HepG2 (cell line): ENCODE measurements around the gene FGF7. TPM values are rescaled to one million over a fixed set of nuclear protein-coding genes. Genes with fewer than 3 reads are reported as not detected.

ENCODE experiments used
- ATAC-seq: fragments of 200-7000 bp; cut with Tn5 transposase; 3 replicates; pipeline ENCODE4 v1.9.1; 2020; ENCODE audit warnings: mild to moderate bottlenecking, moderate library complexity
- BruUV-seq: library from RNA; stranded (reverse); fragments of 400-500 nt; replicated peaks from 2 replicates; lab custom pipeline; 2021; lab: Mats Ljungman, UMichigan
- CTCF ChIA-PET: fragments of 300-600 bp; formaldehyde crosslinking; extraction: SDS; loops from one replicate; lab custom pipeline; 2021; ENCODE audit warnings: low total read pairs, inconsistent platforms, low intra/inter-chr PET ratio; lab: Yijun Ruan, JAX
- POLR2A ChIA-PET: fragments of 350-600 bp; sonication (Branson Sonifier 250); formaldehyde crosslinking; loops from one replicate; lab custom pipeline; 2020; ENCODE audit warnings: antibody characterized with exemption, inconsistent platforms; lab: Yijun Ruan, JAX
- DNase-seq: peaks from one replicate; pipeline ENCODE4 v3.0.0-alpha.2; 2015; ENCODE audit warnings: low spot score
- FAIRE-seq: peaks from 3 replicates; lab custom pipeline; 2011; peaks lifted over from hg19 to GRCh38; lab: Jason Lieb, UNC
- H2AFZ ChIP-seq: one replicate; pipeline ENCODE4 v1.6.1; 2011; ENCODE audit warnings: low read length, inconsistent platforms
- H3K27ac ChIP-seq: fragments of 300-600 bp; 3 replicates; pipeline ENCODE4 v1.8.0; 2011; ENCODE audit warnings: mixed run types, mild to moderate bottlenecking, mixed read lengths, low read length, inconsistent platforms; ENCODE audit not compliant: insufficient read depth; ENCODE audit errors: extremely low read length
- H3K27me3 ChIP-seq, 2 experiments: fragments of 200-600 bp in 1 of 2; 2 replicates in 1 of 2; 3 replicates in 1 of 2; pipeline versions ENCODE4 v1.6.0 to v1.8.0; 2011; ENCODE audit warnings: low read length in 2 of 2, mild to moderate bottlenecking in 2 of 2, moderate library complexity in 2 of 2, inconsistent platforms in 1 of 2; ENCODE audit not compliant: insufficient read depth in 2 of 2, control insufficient read depth in 1 of 2
- H3K36me3 ChIP-seq, 2 experiments: fragments of 200-600 bp in 1 of 2; replicated peaks in 1 of 2; 2 replicates in 1 of 2; 3 replicates in 1 of 2; pipeline versions ENCODE4 v1.5.1 to v1.8.0; 2011; ENCODE audit warnings: low read length in 2 of 2, inconsistent platforms in 1 of 2; ENCODE audit not compliant: insufficient read depth in 2 of 2, control insufficient read depth in 1 of 2
- H3K4me1 ChIP-seq: 2 replicates; pipeline ENCODE4 v1.5.1; 2012; ENCODE audit warnings: low read length, inconsistent platforms; ENCODE audit not compliant: insufficient read depth
- H3K4me2 ChIP-seq: 2 replicates; pipeline ENCODE4 v1.6.0; 2011; ENCODE audit warnings: low read depth, low read length, inconsistent platforms
- H3K4me3 ChIP-seq, 3 experiments: fragments of 200-600 bp in 1 of 3; sonication (generic), shearing (Covaris generic) in 1 of 3; replicated peaks in 1 of 3; 2 replicates each; pipeline ENCODE4 v1.5.1; 2011 to 2016; ENCODE audit warnings: low read length in 3 of 3, inconsistent platforms in 2 of 3, low read depth in 2 of 3, mild to moderate bottlenecking in 2 of 3, control low read depth in 1 of 3, mixed read lengths in 1 of 3; ENCODE audit not compliant: insufficient read depth in 1 of 3
- H3K79me2 ChIP-seq: one replicate; pipeline ENCODE4 v1.6.1; 2011; ENCODE audit warnings: low read length, inconsistent platforms; ENCODE audit not compliant: insufficient read depth
- H3K9ac ChIP-seq: 2 replicates; pipeline ENCODE4 v1.6.0; 2011; ENCODE audit warnings: mild to moderate bottlenecking, low read depth, low read length, inconsistent platforms; ENCODE audit not compliant: insufficient read depth
- H3K9me3 ChIP-seq: 2 replicates; pipeline ENCODE4 v1.5.1; 2012; ENCODE audit warnings: mild to moderate bottlenecking, low read length
- H4K20me1 ChIP-seq: 2 replicates; pipeline ENCODE4 v1.6.0; 2011; ENCODE audit warnings: inconsistent platforms, mild to moderate bottlenecking, low read length, moderate library complexity; ENCODE audit not compliant: insufficient read depth
- BRCA1 ChIP-seq: sonication (generic); formaldehyde crosslinking; IDR thresholded peaks from 2 replicates; pipeline ENCODE4 v1.4.0; 2020; ENCODE audit warnings: missing genetic modification reagents
- KIAA2018 ChIP-seq: sonication (generic); formaldehyde crosslinking; IDR thresholded peaks from 2 replicates; pipeline ENCODE4 v1.5.0; 2020; ENCODE audit warnings: mild to moderate bottlenecking, missing genetic modification reagents, borderline replicate concordance
- MAFF ChIP-seq: IDR thresholded peaks from 2 replicates; pipeline ENCODE4 v1.6.1; 2011; ENCODE audit warnings: low read depth, low read length, improper control_type of control experiment
- MAFK ChIP-seq, 2 experiments: IDR thresholded peaks in 1 of 2; conservative IDR thresholded peaks in 1 of 2; 2 replicates each; pipeline ENCODE4 v1.6.1; 2011; ENCODE audit warnings: improper control_type of control experiment in 2 of 2, low read length in 2 of 2
- MTA3 ChIP-seq: sonication (generic); formaldehyde crosslinking; IDR thresholded peaks from 2 replicates; pipeline ENCODE4 v1.4.0; 2020; ENCODE audit warnings: missing genetic modification reagents
- PLRG1 ChIP-seq: fragments of 450-650 bp; conservative IDR thresholded peaks from 2 replicates; pipeline ENCODE4 v1.6.1; 2016
- PTBP1 ChIP-seq: fragments of 200-400 bp; formaldehyde crosslinking; IDR thresholded peaks from 2 replicates; pipeline ENCODE4 v1.6.1; 2018; ENCODE audit warnings: low read length, low read depth; ENCODE audit not compliant: poor library complexity, severe bottlenecking
- RCOR2 ChIP-seq: IDR thresholded peaks from 2 replicates; pipeline ENCODE4 v1.6.1; 2016; ENCODE audit warnings: missing biosample characterization, missing genetic modification reagents
- RXRA ChIP-seq: sonication (generic); formaldehyde crosslinking; IDR thresholded peaks from 2 replicates; pipeline ENCODE4 v1.5.1; 2020; ENCODE audit warnings: missing genetic modification reagents
- RXRB ChIP-seq: IDR thresholded peaks from 2 replicates; pipeline ENCODE4 v1.6.1; 2016; ENCODE audit warnings: borderline replicate concordance, missing genetic modification reagents, missing compliant biosample characterization
- ZNF263 ChIP-seq: sonication (generic); formaldehyde crosslinking; IDR thresholded peaks from 2 replicates; pipeline ENCODE4 v1.4.0; 2020; ENCODE audit warnings: missing genetic modification reagents
- ZNF30 ChIP-seq: sonication (generic); formaldehyde crosslinking; IDR thresholded peaks from 2 replicates; pipeline ENCODE4 v1.5.0; 2020; ENCODE audit warnings: mild to moderate bottlenecking, missing genetic modification reagents
- ZNF878 ChIP-seq: sonication (generic); formaldehyde crosslinking; IDR thresholded peaks from 2 replicates; pipeline ENCODE4 v1.8.1; 2023; ENCODE audit warnings: mild to moderate bottlenecking, missing genetic modification reagents, moderate library complexity
- WGBS: methylation state at CpG from one replicate; pipeline ENCODE4 v1.1.6; 2017; ENCODE audit warnings: low lambda C conversion rate; 5-methylcytosine and 5-hydroxymethylcytosine counted together
- in situ Hi-C: cut with HindIII; loops from 2 replicates; pipeline ENCODE4 v1.10.0; 2017; ENCODE audit warnings: low pct_unique_long_range_greater_than_20kb; ENCODE audit not compliant: extremely low pct_ligation_motif_present
- intact Hi-C: fragments of 100-400 bp; cut with micrococcal nuclease; formaldehyde crosslinking; loops from one replicate; pipeline ENCODE4 v1.10.0; 2022; ENCODE audit not compliant: unreplicated experiment
- polyA plus RNA-seq, 8 experiments: library from polyadenylated mRNA; depleted of rRNA in 3 of 8; stranded (reverse) in 7 of 8; unstranded in 1 of 8; fragments of >200 nt; fragmentation: Illumina TruSeq in 4 of 8; extraction: Trizol in 4 of 8; gene quantifications; 2 replicates each; pipeline versions ENCODE4 v1.2.1 to v1.2.3, GENCODE V29; 2011 to 2016; ENCODE audit warnings: low read depth in 4 of 8, missing spikeins in 1 of 8, mixed read lengths in 1 of 8; ENCODE audit not compliant: insufficient read depth in 1 of 8
- total RNA-seq, 5 experiments: library from RNA; depleted of rRNA; stranded (reverse); fragments of >200 nt; fragmentation: Illumina TruSeq; extraction: Trizol; gene quantifications; 2 replicates each; pipeline ENCODE4 v1.2.3, GENCODE V29; 2016; ENCODE audit warnings: low read depth in 1 of 5

The FGF7 gene
- total and polyA plus RNA-seq, 2 of the 13 experiments (the other 11 are each of a cell fraction or from before 2014, with no cell fraction given), result not detected

- ChIA-PET POLR2A (no interaction called here), CTCF (no interaction called here)
- Histone ChIP-seq H3K4me2 (no peak overlapping the region), H4K20me1 (no peaks in the 10 kb centered on the region), H3K9ac (no peak overlapping the region), H3K4me1 (no peaks in the 10 kb centered on the region), H3K9me3 (no peaks in the 10 kb centered on the region), H3K4me3 (no peak overlapping the region), H3K79me2 (no peaks in the 10 kb centered on the region), H3K36me3 (no peaks in the 10 kb centered on the region), H3K27me3 (no peaks in the 10 kb centered on the region), H2AFZ (no peak overlapping the region), H3K27ac (no peak overlapping the region)
- no peak for DNase-seq
- 0% methylated on average over 1 of the region's 1 CpG for WGBS
- intact Hi-C loops, result no loop called here
- no peak for TF ChIP-seq MTA3
- TF ChIP-seq RXRA (CRISPR knock-in tag), result no peak
- 0 out of 2 replicates have a peak, but pooled peaks have one; percentile 7 for TF ChIP-seq MAFF
- TF ChIP-seq MAFK (conservative IDR thresholded peaks at IDR 0.05 in 1 of 2, IDR thresholded peaks at IDR 0.05 in 1 of 2; ENCODE audit: low read length in 2 of 2), result peak in 1 of 2 experiments; percentile 41; a peak in 1 of 4 replicates
- TF ChIP-seq ZNF263 (CRISPR knock-in tag), result no peak
- no TSS peak for BruUV-seq
- in situ Hi-C loops, result no loop called here
- no peak for FAIRE-seq
- no peak for ATAC-seq
These were observed 39.8 kb upstream of the FGF7 start for GRCh38 chr15:49383266-49383665.

- Histone ChIP-seq H4K20me1 (no peaks in the 10 kb centered on the region), H2AFZ (no peak overlapping the region), H3K27me3 (no peaks in the 10 kb centered on the region), H3K9ac (no peak overlapping the region), H3K36me3 (no peaks in the 10 kb centered on the region), H3K4me2 (no peak overlapping the region), H3K27ac (no peak overlapping the region), H3K4me3 (no peak overlapping the region), H3K79me2 (no peaks in the 10 kb centered on the region), H3K9me3 (no peaks in the 10 kb centered on the region), H3K4me1 (no peaks in the 10 kb centered on the region)
- ChIA-PET CTCF (no interaction called here), POLR2A (no interaction called here)
- BruUV-seq, result no TSS peak
- ATAC-seq (no peak), DNase-seq (no peak), FAIRE-seq (no peak)
- intact Hi-C loops (no loop called here), in situ Hi-C loops (no loop called here)
- 0% methylated on average over 2 of the region's 2 CpGs for WGBS
- no peak for TF ChIP-seq ZNF878 (CRISPR knock-in tag)
- TF ChIP-seq RCOR2 (CRISPR knock-in tag), result no peak
- TF ChIP-seq PTBP1, result no peak
- no peak for TF ChIP-seq KIAA2018 (CRISPR knock-in tag)
- TF ChIP-seq RXRB (CRISPR knock-in tag), result no peak
- no peak for TF ChIP-seq ZNF30 (CRISPR knock-in tag)
- no peak for TF ChIP-seq PLRG1
- no peak for TF ChIP-seq BRCA1
These were observed 35.6 kb upstream of the FGF7 start for GRCh38 chr15:49387471-49387870.
